ENCODE results near the gene TTLL5.

DNA sequence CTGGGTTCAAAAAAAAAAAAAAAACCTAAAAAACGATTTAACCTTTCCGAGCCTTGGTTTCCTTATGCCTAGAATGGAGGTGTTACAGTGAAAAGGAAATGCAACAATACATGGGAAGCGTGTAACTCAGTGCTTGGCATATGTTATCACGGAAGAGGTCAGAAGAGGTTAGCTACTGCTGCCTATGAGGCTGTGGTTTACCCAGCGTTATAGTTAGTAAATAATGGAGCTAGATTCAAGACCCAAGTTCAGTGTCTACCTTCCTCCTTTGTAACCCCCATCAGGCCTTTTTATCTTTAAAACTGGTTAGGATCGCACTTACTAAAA is 325.4 kb downstream of the TTLL5 start:
- TF ChIP-seq, protein P1, sequence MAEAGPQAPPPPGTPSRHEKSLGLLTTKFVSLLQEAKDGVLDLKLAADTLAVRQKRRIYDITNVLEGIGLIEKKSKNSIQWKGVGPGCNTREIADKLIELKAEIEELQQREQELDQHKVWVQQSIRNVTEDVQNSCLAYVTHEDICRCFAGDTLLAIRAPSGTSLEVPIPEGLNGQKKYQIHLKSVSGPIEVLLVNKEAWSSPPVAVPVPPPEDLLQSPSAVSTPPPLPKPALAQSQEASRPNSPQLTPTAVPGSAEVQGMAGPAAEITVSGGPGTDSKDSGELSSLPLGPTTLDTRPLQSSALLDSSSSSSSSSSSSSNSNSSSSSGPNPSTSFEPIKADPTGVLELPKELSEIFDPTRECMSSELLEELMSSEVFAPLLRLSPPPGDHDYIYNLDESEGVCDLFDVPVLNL (CRISPR knock-in tag; IDR thresholded peaks at IDR 0.05; ENCODE audit: low read depth) = no peak
- TF ChIP-seq SMARCB1 (IDR thresholded peaks at IDR 0.05; ENCODE audit: insufficient read length, low read depth) (no peak), SIN3A (IDR thresholded peaks at IDR 0.05; ENCODE audit: borderline replicate concordance in 2 of 2, control insufficient read depth in 1 of 2, low read depth in 2 of 2, low read length in 2 of 2) (no peak), EP300 (IDR thresholded peaks at IDR 0.05; ENCODE audit: low read length) (no peak), TARDBP (IDR thresholded peaks at IDR 0.05) (no peak), NFIC (IDR thresholded peaks at IDR 0.05) (no peak)
- TF ChIP-seq, protein P2, sequence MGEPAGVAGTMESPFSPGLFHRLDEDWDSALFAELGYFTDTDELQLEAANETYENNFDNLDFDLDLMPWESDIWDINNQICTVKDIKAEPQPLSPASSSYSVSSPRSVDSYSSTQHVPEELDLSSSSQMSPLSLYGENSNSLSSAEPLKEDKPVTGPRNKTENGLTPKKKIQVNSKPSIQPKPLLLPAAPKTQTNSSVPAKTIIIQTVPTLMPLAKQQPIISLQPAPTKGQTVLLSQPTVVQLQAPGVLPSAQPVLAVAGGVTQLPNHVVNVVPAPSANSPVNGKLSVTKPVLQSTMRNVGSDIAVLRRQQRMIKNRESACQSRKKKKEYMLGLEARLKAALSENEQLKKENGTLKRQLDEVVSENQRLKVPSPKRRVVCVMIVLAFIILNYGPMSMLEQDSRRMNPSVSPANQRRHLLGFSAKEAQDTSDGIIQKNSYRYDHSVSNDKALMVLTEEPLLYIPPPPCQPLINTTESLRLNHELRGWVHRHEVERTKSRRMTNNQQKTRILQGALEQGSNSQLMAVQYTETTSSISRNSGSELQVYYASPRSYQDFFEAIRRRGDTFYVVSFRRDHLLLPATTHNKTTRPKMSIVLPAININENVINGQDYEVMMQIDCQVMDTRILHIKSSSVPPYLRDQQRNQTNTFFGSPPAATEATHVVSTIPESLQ (CRISPR knock-in tag; IDR thresholded peaks at IDR 0.05) = no peak
- TF ChIP-seq, protein P3, sequence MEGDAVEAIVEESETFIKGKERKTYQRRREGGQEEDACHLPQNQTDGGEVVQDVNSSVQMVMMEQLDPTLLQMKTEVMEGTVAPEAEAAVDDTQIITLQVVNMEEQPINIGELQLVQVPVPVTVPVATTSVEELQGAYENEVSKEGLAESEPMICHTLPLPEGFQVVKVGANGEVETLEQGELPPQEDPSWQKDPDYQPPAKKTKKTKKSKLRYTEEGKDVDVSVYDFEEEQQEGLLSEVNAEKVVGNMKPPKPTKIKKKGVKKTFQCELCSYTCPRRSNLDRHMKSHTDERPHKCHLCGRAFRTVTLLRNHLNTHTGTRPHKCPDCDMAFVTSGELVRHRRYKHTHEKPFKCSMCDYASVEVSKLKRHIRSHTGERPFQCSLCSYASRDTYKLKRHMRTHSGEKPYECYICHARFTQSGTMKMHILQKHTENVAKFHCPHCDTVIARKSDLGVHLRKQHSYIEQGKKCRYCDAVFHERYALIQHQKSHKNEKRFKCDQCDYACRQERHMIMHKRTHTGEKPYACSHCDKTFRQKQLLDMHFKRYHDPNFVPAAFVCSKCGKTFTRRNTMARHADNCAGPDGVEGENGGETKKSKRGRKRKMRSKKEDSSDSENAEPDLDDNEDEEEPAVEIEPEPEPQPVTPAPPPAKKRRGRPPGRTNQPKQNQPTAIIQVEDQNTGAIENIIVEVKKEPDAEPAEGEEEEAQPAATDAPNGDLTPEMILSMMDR (IDR thresholded peaks at IDR 0.05 in 2 of 3, conservative IDR thresholded peaks at IDR 0.05 in 1 of 3; ENCODE audit: insufficient read depth in 2 of 3, low read depth in 1 of 3, low read length in 3 of 3) = no peak
- TF ChIP-seq, protein P4, sequence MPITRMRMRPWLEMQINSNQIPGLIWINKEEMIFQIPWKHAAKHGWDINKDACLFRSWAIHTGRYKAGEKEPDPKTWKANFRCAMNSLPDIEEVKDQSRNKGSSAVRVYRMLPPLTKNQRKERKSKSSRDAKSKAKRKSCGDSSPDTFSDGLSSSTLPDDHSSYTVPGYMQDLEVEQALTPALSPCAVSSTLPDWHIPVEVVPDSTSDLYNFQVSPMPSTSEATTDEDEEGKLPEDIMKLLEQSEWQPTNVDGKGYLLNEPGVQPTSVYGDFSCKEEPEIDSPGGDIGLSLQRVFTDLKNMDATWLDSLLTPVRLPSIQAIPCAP (CRISPR knock-in tag; IDR thresholded peaks at IDR 0.05; ENCODE audit: borderline replicate concordance) = no peak
- TF ChIP-seq, protein P5, sequence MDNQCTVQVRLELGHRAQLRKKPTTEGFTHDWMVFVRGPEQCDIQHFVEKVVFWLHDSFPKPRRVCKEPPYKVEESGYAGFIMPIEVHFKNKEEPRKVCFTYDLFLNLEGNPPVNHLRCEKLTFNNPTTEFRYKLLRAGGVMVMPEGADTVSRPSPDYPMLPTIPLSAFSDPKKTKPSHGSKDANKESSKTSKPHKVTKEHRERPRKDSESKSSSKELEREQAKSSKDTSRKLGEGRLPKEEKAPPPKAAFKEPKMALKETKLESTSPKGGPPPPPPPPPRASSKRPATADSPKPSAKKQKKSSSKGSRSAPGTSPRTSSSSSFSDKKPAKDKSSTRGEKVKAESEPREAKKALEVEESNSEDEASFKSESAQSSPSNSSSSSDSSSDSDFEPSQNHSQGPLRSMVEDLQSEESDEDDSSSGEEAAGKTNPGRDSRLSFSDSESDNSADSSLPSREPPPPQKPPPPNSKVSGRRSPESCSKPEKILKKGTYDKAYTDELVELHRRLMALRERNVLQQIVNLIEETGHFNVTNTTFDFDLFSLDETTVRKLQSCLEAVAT (IDR thresholded peaks at IDR 0.05) = no peak
